HG02981 (cell line): Measurements from ENCODE around the gene C9orf72.
A peak's percentile ranks its signal among the peaks of the same experiment; 100 is the strongest.
"Not testable (repeated sequence)": the region's sequence is repeated elsewhere in the genome, so short reads cannot be mapped to it uniquely, and the experiment has no call there.

Experiments
- ATAC-seq: cut with Tn5 transposase; IDR thresholded peaks from one replicate; pipeline ENCODE4 v1.9.1; 2021; ENCODE audit warnings: mild to moderate bottlenecking, moderate library complexity; ENCODE audit not compliant: unreplicated experiment

C9orf72 gene, protein sequence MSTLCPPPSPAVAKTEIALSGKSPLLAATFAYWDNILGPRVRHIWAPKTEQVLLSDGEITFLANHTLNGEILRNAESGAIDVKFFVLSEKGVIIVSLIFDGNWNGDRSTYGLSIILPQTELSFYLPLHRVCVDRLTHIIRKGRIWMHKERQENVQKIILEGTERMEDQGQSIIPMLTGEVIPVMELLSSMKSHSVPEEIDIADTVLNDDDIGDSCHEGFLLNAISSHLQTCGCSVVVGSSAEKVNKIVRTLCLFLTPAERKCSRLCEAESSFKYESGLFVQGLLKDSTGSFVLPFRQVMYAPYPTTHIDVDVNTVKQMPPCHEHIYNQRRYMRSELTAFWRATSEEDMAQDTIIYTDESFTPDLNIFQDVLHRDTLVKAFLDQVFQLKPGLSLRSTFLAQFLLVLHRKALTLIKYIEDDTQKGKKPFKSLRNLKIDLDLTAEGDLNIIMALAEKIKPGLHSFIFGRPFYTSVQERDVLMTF

DNA sequence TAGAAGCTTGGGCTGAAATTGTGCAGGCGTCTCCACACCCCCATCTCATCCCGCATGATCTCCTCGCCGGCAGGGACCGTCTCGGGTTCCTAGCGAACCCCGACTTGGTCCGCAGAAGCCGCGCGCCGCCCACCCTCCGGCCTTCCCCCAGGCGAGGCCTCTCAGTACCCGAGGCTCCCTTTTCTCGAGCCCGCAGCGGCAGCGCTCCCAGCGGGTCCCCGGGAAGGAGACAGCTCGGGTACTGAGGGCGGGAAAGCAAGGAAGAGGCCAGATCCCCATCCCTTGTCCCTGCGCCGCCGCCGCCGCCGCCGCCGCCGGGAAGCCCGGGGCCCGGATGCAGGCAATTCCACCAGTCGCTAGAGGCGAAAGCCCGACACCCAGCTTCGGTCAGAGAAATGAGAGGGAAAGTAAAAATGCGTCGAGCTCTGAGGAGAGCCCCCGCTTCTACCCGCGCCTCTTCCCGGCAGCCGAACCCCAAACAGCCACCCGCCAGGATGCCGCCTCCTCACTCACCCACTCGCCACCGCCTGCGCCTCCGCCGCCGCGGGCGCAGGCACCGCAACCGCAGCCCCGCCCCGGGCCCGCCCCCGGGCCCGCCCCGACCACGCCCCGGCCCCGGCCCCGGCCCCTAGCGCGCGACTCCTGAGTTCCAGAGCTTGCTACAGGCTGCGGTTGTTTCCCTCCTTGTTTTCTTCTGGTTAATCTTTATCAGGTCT, at the start of gene C9orf72:
TSS of gene C9orf72 (minus strand) at position 564 of the 716 bp plus-strand sequence. CDS start 6,361 bp downstream, outside the sequence.
- peak; percentile 52 for ATAC-seq

DNA sequence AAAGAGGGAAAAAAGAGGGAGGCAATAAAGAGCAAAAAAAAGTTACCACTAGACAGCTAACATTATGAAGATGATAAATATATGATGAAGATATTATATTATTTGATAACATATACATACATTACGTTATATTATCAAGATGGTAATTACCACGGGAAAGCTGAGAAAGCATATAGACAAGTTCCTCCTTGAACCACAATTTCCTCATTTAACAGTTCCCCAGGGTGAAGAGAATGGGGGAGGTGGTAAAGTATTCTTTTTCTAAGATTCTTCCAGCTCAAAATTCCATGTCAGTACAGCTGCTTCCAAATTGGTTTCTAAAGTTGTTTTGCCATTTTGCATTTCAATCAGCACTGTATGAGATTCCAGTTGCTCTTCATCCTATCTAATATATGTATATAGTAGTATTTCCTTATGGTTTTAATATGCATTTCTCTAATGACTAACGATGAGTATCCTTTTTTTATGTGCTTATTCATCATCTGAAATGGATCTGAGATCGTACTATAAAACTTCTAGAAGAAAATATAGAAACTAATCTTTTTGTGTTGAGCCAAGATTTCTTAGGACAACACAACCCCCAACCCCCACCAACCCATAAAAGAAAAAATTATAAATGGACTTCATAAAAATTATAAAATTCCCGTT, 49.5 kb upstream of the C9orf72 start:
- no peak for ATAC-seq

DNA sequence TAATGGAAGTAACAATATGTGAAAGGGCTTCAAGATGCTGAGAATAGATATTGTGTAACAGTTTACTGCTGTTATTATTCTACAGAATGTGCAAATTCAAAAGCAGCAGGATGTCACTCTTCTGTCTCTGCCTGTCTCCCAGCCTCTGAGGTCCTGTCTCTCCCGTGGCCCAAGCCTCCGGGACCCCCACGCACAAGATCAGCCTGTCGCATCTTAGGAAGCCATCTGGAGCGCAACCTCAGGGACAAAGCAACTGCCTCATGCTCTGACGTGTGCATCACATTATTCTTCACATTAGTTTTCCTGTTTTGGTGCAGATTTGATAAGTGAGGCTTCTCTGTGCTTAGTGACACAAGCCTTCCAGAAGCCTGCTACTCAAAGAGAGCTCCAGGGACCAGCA, 46.5 kb upstream of the C9orf72 start:
- no peak for ATAC-seq

DNA sequence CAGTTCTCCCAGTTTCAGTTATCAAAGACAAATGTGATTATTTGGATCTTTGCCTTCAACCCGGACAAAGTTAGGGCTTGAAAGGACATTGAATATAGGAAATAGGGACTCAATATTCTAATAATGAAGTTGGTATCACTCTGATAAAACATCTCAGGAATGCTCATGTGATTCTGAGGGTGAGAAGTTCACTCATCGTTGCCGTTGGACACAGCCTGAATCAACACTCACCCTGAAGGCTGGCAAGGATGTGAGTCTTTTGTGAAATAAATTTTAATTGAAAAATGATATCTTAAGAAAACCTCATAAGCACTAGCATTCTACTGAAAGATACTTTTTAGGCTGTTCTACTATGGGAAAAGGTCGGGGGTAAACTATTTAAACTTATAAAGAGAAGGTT, 44.8 kb upstream of the C9orf72 start:
- ATAC-seq, result no peak

DNA sequence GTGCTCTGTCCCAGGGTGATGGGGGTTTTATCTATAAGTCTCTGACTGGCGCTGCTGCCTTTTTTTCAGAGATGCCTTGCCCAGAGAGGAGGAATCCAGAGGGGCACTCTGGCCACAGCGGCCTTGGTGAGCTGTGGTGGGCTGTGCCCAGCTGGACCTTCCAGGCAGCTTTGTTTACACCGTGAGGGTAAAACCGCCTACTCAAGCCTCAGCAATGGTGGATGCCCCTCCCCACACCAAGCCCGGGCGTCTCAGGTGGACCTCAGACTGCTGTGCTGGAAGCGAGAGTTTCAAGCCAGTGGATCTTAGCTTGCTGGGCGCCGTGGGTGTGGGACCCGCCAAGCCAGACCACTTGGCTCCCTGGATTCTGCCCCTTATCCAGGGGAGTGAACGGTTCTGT, 41.3 kb upstream of the C9orf72 start:
- ATAC-seq, result no peak

DNA sequence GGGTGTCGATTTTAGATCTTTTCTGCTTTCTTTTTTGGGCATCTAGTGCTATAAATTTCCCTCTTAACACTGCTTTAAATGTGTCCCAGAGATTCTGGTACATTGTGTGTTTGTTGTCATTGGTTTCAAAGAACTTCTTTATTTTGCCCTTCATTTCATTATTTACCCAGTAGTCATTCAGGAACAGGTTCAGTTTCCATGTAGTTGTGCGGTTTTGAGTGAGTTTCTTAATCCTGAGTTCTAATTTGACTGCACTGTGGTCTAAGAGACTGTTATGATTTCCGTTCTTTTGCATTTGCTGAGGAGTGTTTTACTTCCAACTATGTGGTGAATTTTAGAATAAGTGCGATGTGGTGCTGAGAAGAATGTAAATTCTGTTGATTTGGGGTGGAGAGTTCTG, 38.8 kb upstream of the C9orf72 start:
- ATAC-seq, result not testable (repeated sequence)

DNA sequence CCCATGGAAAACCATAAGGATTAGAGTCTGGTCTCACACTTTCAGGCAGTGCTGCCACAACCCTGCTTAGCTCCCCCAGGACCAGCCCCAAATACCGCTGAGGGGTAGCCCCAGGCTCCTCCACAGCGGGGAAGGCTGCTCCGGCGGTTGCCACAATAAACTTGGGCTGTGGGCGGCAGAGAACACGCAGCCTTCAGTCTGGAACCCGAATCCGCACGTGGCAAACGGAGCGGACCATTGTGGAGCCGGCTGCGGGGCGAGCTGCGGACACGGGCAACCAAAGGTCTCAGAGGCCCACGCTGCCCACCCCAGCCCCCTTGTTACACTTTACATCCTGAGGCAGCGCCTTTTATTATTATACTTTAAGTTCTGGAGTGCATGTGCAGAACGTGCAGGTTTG, 37.3 kb upstream of the C9orf72 start:
- no peak for ATAC-seq

DNA sequence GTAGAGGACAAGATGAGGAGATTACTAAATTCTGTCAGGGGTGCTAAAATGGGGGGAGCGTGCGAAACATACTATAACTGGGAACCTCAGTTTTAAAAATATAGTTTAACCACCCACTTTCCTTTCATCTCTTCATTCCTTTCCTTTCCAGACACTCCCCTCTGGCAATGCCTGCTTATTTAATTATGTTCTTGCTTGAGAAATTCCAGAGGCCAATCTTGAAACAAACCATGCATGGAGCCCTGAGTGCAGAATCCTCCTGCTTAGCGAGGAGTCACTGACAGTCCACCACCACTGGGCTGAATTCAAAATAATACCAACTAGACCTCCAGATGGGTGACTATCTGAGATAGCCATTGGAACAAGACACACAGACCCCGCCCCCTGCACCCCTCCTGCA, 29.7 kb upstream of the C9orf72 start:
- no peak for ATAC-seq

DNA sequence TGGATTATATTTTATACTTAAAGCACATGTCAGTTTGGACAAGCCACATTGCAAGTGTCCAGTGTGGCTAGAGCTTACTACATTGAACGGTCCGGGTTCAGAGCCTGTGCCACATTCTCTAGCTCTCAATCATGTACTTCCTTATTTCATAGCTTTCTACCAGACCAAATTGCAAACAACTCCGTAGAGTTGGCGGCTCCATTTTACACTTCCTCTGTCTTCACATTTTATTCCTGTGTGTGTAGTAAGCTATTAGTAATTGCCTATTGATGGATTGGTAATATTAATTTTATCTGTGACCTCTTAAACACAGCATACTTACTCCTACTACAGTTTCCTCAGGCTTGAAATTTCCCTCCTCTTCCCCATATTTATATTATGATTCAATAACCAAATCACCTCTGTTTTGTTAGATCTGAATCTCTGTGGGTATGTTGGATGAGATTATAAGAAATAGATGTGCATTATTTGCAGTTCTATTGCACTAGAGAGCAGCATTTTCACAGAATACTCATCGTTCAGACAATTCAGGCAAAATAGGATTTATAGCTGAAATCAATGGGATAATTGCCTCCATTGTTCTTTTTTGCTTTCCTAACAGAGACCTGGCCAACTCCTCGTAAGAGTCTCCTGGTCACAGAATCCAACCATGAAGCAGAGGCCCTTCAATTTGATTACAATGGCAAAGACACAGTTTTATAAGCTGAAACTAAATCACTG, 29.0 kb upstream of the C9orf72 start:
- ATAC-seq, result no peak

DNA sequence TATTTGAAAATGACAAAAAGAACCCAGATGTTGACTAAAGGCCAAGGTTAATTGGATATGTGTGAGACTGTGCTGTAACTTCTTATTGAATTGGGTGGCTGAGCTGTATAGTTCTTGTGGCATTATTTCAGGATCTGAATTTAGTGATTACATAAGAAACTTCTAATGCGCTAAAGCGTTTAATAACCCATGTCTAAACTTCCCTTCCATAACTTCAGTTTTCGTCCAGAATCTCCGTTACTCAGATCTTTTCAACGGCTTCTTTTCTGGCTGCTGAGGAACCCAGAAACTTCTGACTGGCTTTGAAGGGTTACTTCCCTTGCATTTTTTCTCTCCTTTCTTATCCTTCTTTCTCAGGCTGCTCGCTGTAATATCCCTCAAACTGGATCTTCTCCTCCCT, 28.1 kb upstream of the C9orf72 start:
- ATAC-seq, result no peak

DNA sequence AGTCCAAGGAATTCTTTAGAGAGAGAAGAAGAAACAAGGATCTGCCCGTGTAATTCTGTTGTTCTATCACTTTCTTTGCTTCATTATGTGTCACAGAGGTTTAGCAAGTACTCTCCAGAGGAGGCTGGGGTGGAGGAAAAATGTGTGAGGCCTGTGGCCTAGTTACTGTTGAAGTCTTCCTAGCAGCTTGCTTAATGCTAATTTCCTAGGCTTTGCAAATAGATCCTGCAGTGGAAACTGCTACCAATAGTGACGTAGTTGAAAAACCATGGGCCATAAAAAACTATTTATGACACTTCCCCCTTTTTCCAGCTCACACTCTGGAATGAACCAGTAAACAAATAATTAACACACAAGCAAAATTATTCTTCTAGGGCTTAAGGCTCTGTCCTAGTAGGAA, 27.0 kb upstream of the C9orf72 start:
- ATAC-seq, result no peak

DNA sequence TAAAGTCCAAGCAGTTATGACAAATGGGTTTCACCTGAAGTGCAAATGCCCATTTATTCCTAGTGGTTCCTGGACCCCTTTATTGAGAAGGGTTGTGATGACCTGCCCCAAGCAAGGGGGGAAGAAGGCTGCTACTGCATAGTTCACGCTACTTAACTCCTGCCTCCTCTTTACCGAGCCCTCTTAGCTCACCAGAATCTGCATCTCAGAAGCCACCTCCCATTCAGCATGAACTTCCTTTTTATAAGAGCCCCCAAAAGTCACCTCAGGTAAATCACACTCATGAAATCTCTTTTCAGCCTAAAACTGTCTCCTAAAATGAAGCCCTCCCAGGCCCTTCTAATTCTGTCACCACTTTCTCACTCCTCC, 26.6 kb upstream of the C9orf72 start:
- no peak for ATAC-seq

DNA sequence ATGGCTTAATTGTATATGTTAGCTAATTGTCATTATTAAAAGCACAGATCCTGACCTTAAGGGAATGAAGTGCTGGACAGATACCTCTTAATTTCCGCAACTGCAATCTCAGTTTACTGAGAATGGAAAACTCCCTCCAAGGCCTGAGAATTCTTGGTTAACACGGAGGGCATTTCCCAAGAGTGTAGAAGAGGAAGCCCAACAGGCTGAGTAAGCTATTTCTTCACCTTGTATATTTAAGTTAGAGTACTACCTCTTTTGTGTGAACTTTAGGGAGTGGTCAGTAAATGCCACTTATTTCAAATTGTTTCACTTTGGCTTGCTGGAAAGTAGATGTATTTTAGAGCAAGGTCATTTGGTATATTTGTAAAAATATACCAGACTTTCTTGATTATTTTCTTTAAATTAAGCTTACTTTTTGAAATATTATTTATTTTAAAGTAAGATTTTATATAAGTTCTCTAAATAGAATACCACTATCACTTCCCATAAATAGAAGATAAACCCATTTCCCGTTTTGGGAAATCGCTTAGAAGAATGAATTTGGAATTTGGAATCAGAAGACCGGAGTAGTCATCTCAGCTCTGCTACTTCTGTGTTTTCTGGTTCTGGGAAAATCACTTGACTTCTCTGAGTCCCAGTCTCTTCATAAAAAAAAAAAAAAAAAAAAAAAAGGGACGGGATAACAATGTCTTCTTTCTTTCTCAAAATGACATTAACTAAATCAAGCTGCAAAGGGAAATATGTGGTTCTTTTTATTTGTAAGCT, 26.0 kb upstream of the C9orf72 start:
- ATAC-seq, result no peak

DNA sequence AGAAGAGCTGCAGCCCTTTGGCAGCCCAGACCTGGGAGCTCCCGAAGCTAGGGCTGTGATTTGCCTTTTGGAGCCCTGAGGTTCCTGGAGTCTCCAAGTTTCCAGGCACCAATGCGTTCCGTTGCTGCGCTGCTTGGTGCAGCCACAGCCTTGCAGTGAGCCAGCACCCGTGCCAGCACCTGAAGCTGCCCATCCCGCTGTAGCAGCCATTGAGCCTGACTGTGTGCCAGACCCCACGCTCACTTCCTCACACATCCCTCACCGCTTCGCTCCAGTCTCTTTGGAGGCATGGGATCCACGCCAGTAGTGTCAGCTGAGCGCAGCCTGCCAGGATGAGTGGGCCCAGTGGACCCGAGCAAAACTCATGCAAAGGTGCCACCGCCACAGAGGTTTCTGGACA, 22.5 kb upstream of the C9orf72 start:
- no peak for ATAC-seq

DNA sequence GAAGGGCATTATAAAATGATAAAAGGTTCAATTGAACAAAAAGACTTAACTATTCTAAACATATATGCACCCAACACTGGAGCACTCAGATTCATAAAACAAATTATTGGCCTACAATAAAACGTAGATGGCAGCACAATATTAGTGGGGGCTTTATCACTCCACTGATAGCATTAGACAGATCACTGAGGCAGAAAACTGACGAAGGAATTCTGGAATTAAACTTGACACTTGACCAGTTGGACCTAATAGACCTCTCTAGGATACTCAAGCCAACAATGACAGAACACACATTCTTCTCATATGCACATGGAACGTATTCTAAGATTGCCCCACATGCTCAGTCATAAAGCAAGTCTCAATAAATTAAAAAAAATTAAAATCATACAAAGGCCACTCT, 18.4 kb upstream of the C9orf72 start:
- no peak for ATAC-seq

DNA sequence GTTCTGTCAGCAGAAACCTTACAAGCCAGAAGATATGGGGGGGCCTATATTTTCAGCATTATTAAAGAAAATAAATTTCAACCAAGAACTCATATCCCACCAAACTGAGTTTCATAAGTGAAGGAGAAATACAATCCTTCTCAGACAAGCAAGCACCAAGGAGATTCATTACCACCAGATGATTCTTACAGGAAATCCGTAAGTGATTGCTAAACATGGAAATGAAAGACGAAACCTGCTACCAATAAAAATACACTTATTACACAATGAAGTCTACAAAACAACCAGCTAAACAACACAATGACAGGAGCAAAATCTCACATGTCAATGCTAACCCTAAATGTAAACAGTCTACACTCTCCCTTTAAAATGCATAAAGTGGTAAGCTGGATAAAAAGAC, 17.8 kb upstream of the C9orf72 start:
- ATAC-seq, result no peak

DNA sequence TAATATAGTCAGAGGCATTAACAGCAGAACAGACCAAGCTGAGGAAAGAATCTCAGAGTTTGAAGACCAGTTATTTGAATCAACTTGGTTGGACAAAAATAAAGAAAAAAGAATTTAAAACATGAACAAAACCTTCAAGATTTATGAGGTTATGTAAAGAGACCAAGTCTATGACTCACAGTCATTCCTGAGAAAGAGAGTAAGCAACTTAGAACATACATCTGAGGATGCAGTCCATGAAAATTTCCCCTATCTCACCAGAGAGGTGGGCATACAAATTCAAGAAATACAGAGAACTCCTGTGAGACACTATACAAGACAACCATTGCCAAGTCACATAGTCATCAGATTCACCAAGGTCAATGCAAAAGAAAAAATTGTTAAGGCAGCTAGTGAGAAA, 17.4 kb upstream of the C9orf72 start:
- ATAC-seq, result no peak

DNA sequence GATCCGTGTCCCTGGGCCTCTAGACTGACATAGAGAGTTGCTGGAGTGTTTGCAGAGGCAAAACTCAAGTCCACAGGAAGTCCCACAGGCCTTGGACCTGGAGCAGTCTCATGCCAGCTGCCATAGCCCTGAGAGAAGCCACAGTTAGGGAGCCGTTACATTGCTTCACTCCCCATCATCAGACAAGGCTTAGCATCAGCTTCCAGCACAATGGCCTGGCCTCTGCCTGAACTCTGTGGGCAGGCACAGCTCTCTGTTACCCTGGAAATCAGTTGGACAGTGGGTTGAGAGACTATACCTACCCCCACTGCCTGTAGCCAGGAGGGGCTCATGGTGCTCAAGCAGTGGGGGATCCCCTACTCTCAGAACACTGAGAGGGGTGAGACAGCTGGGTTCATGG, 16.2 kb upstream of the C9orf72 start:
- no peak for ATAC-seq

DNA sequence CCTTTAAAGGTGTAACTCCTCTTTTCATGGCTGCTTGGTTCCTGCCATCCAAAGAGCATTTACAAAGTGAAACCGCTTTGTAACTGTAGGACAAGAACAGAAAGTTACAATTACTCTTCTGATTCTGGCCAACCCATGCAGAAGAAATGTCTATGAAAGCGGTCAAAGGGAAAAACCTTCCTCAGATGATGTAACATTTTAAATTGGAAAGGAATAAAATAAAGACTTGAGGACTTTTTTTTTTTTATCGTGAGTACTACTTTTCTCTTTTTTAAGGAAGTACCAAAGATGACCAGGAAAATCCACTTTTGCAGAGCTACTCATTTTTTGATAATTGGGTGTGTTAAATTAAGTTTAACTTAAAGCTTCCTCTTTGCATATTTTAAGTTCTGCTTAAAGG, 13.0 kb upstream of the C9orf72 start:
- no peak for ATAC-seq

DNA sequence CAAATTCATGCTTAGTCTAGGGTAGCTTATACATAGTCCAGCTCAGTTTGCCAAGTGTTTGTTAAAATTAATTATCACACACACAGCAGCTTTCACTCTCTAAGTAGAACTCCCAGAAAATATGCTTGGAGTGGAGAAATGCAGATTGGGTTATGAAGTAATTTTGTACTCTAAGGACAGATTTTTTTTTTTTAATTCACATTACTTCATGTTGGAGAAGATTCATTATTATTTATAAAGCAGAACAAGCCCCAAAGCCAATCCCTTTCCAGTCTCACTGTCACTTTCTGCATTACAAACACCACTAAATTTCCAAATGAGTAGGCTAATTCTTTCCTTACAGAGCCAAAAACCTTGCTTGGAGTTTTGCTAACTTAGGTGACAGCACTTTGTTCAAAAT, 11.7 kb upstream of the C9orf72 start:
- ATAC-seq, result no peak
